GM19397 (cell line): ENCODE data around the gene TRIAP1.

Experiments
- ATAC-seq: cut with Tn5 transposase; IDR thresholded peaks from one replicate; pipeline ENCODE4 v1.9.1; 2021; ENCODE audit warnings: mild to moderate bottlenecking, moderate library complexity; ENCODE audit not compliant: unreplicated experiment

TRIAP1 gene

GRCh38 chr12:120432772-120433525 is 13.2 kb downstream of the TRIAP1 start:
- no peak for ATAC-seq

- ATAC-seq = no peak
These were observed 16.8 kb downstream of the TRIAP1 start for GRCh38 chr12:120429368-120429767.

GRCh38 chr12:120428597-120429229 is 17.5 kb downstream of the TRIAP1 start:
- no peak for ATAC-seq

- no peak for ATAC-seq
These were observed 20.4 kb downstream of the TRIAP1 start for GRCh38 chr12:120425797-120426196.

- no peak for ATAC-seq
These were observed 23.2 kb downstream of the TRIAP1 start for GRCh38 chr12:120422892-120423456.

- no peak for ATAC-seq
These were observed 24.5 kb downstream of the TRIAP1 start for GRCh38 chr12:120421701-120422100.

- ATAC-seq = no peak
These were observed 28.1 kb downstream of the TRIAP1 start for GRCh38 chr12:120417917-120418580.

GRCh38 chr12:120416490-120417216 is 29.5 kb downstream of the TRIAP1 start:
- no peak for ATAC-seq

GRCh38 chr12:120413901-120414695 is 32.1 kb downstream of the TRIAP1 start:
- no peak for ATAC-seq

- ATAC-seq = no peak
These were observed 33.8 kb downstream of the TRIAP1 start for GRCh38 chr12:120412421-120412820.

- ATAC-seq = no peak
These were observed 37.4 kb downstream of the TRIAP1 start for GRCh38 chr12:120408771-120409170.

GRCh38 chr12:120406553-120406952 is 39.6 kb downstream of the TRIAP1 start:
- no peak for ATAC-seq

- no peak for ATAC-seq
These were observed 40.1 kb downstream of the TRIAP1 start for GRCh38 chr12:120406069-120406468.

- no peak for ATAC-seq
These were observed 41.9 kb downstream of the TRIAP1 start for GRCh38 chr12:120404271-120404670.

GRCh38 chr12:120403869-120404268 is 42.3 kb downstream of the TRIAP1 start:
- no peak for ATAC-seq

- no peak for ATAC-seq
These were observed 44.0 kb downstream of the TRIAP1 start for GRCh38 chr12:120402217-120402616.

- ATAC-seq = no peak
These were observed 46.7 kb downstream of the TRIAP1 start for GRCh38 chr12:120399531-120399930.

- no peak for ATAC-seq
These were observed 48.2 kb downstream of the TRIAP1 start for GRCh38 chr12:120397824-120398540.
